RWPE2 (cell line): ENCODE results near the gene EME1.
A peak's percentile ranks its signal among the peaks of the same experiment; 100 is the strongest.

Experiments used
- ATAC-seq: fragments of 200-7000 bp; cut with Tn5 transposase; 3 replicates; pipeline ENCODE4 v1.9.1; 2021; ENCODE audit warnings: low read depth
- DNase-seq: peaks from one replicate; pipeline ENCODE4 v3.0.0-alpha.2; 2020; ENCODE audit warnings: low spot score
- H3K27ac ChIP-seq: fragments of 450-650 bp; 2 replicates; pipeline ENCODE4 v1.5.1; 2017; ENCODE audit warnings: mild to moderate bottlenecking; ENCODE audit not compliant: poor library complexity, severe bottlenecking
- H3K27me3 ChIP-seq: fragments of 250-450 bp; sonication (Bioruptor Pico); 2 replicates; pipeline ENCODE4 v1.5.1; 2021; ENCODE audit warnings: mild to moderate bottlenecking, moderate library complexity; ENCODE audit not compliant: insufficient read depth, poor library complexity, severe bottlenecking
- H3K36me3 ChIP-seq: fragments of 250-450 bp; sonication (Bioruptor Pico); 2 replicates; pipeline ENCODE4 v1.5.1; 2020; ENCODE audit warnings: low read depth, mild to moderate bottlenecking, moderate library complexity
- H3K4me1 ChIP-seq: fragments of 250-450 bp; sonication (Bioruptor Pico); 2 replicates; pipeline ENCODE4 v1.5.1; 2021; ENCODE audit warnings: mild to moderate bottlenecking, moderate library complexity; ENCODE audit not compliant: insufficient read depth, poor library complexity, severe bottlenecking
- H3K4me3 ChIP-seq: fragments of 250-450 bp; sonication (Bioruptor Pico); 2 replicates; pipeline ENCODE4 v1.5.1; 2021; ENCODE audit warnings: mild to moderate bottlenecking, moderate library complexity; ENCODE audit not compliant: severe bottlenecking
- H3K9me3 ChIP-seq: fragments of 250-450 bp; sonication (Bioruptor Pico); 2 replicates; pipeline ENCODE4 v1.5.1; 2021; ENCODE audit warnings: mild to moderate bottlenecking, moderate library complexity; ENCODE audit not compliant: severe bottlenecking
- TF ChIP-seq, protein P1 (sequence below): fragments of 450-650 bp; IDR thresholded peaks from one replicate; pipeline ENCODE4 v1.5.1; 2017; ENCODE audit warnings: mild to moderate bottlenecking, moderate library complexity; ENCODE audit not compliant: poor library complexity, severe bottlenecking

EME1 gene

DNA sequence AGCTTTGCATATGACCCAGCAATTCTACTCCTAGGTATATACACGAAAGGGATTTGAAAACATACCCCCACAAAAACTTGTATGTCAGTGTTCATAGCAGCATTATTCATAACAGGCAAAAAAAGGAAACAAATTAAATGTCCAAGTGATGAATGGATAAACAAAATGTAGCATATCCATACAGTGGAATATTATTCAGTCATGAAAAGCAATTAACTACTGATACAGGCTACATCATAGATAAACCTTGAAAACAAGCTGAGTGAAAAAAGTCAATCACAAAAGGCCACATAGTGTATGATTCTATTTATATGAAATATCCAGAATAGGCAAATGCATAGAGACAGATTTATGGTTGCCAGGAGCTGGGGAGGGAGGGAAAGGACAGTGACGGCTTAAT lies 676 bp downstream of the EME1 start:
- DNase-seq (no peak), ATAC-seq (no peak)
- Histone ChIP-seq H3K4me3 (peak overlapping the region; percentile 88), H3K27me3 (no peaks in the 10 kb centered on the region), H3K36me3 (peaks cover 62% of the 10 kb centered on the region), H3K27ac (peak overlapping the region; percentile 75), H3K9me3 (no peaks in the 10 kb centered on the region), H3K4me1 (peaks cover 13% of the 10 kb centered on the region)
- TF ChIP-seq, protein P1, sequence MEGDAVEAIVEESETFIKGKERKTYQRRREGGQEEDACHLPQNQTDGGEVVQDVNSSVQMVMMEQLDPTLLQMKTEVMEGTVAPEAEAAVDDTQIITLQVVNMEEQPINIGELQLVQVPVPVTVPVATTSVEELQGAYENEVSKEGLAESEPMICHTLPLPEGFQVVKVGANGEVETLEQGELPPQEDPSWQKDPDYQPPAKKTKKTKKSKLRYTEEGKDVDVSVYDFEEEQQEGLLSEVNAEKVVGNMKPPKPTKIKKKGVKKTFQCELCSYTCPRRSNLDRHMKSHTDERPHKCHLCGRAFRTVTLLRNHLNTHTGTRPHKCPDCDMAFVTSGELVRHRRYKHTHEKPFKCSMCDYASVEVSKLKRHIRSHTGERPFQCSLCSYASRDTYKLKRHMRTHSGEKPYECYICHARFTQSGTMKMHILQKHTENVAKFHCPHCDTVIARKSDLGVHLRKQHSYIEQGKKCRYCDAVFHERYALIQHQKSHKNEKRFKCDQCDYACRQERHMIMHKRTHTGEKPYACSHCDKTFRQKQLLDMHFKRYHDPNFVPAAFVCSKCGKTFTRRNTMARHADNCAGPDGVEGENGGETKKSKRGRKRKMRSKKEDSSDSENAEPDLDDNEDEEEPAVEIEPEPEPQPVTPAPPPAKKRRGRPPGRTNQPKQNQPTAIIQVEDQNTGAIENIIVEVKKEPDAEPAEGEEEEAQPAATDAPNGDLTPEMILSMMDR: no peak

DNA sequence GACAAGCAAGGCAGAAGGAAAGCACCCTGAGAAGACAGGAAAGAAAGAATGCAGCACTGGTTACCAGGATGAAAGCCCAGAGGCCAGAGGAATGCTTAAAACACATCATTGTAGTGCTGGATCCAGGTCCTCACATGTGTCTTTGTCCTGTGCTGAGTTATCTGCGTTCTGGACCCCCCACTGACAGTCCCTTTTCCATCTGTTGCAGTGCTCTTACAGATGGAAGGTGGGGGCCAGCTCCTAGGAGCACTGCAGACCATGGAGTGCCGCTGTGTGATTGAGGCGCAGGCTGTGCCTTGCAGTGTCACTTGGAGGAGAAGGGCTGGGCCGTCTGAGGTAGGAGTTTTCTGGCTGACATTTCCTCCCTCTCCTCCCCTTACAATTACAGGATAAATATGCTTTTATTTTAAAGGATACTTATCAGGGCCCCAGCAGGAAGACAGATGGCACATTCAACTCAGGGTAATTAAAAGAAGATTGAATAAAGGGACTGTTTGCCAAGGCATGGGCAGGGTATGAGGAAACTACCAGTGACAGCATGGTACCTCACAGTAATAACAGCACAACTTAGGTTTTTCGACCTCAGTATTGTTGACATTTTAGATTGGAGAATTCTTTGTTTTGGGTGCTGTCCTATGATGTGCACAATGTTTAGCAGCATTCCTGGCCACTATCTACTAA lies 3.0 kb downstream of the EME1 start:
- Histone ChIP-seq H3K4me3 (no peak overlapping the region), H3K36me3 (peaks cover 63% of the 10 kb centered on the region), H3K9me3 (no peaks in the 10 kb centered on the region), H3K27ac (no peak overlapping the region), H3K27me3 (no peaks in the 10 kb centered on the region), H3K4me1 (peaks cover 13% of the 10 kb centered on the region)
- DNase-seq (no peak), ATAC-seq (no peak)
- TF ChIP-seq, protein P1: no peak

DNA sequence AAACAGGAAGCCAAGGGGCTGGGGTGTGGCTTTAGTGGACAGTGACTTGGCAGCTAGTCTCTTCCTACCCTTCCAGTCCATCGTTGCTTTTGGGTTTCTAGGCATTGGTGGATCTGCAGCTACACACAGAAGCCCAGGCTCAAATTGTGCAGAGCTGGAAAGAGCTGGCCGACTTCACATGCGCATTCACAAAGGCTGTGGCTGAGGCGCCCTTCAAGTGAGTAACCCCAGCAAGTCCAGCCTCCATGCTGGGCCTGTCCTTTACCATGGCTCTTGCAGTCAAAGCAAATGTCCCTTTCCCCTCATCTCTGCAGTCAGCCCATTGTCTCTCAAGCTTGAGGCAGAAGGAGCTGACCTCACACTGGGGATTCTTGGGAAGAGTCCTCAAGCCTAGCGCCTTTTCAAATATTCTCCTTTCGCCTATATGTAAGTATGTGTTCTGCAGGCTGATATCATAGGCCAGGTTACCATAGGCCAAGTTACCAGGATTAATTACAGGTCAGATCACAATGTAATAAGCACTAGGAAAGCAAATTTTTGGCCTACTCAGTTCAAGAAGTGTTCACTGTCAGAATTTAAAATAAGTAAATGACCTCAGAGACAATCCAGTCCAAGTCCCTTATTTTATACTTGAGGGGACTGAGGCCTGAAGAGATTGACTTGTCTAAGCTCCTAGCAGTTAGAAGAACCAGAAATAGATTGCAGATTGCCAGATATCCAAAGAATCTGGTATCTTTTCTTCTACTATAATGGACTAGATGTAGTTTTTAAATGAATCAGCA lies 6.5 kb downstream of the EME1 start:
- no peak for DNase-seq
- no peak for ATAC-seq
- Histone ChIP-seq H3K27ac (no peak overlapping the region), H3K27me3 (no peaks in the 10 kb centered on the region), H3K4me3 (no peak overlapping the region), H3K9me3 (no peaks in the 10 kb centered on the region), H3K36me3 (peaks cover 89% of the 10 kb centered on the region), H3K4me1 (no peaks in the 10 kb centered on the region)
- TF ChIP-seq, protein P1: no peak

DNA sequence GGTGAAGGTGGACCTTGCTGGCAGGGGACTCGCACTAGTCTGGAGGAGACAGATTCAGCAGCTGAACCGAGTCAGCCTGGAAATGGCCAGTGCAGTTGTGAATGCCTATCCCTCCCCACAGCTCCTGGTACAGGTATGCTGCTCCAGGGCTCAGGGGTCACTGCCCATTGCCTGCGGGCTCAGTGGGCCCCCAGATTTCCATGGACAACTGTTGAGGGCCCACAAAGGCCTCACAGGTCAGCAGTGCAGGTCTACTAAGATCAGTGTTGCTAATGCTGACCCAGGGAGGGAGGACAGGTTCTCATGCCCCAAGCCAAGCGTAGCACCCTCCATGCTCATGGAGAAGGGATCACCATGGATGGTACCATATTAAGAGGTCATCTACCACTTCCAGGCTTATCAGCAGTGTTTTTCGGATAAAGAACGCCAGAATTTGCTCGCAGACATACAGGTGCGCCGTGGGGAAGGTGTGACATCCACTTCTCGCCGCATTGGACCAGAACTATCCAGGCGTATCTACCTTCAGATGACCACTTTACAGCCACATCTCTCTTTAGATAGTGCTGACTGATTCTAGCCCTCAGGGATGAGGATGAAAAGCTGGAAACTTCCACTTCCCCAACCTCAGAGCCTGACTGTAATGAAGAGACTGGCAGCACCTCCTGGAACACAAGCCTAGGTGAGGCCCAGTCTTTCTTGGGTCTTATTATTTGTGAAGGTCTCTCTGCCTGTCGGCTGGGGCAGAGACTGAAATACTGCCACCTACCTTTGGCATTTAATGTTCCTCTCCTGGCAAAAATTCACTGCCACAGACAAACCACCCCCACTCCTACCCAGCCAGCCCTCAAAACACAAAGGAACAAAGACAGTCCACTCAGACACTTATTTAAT lies 7.6 kb downstream of the EME1 start:
- no peaks in the 10 kb centered on the region for H3K27me3 ChIP-seq
- no peak overlapping the region for H3K4me3 ChIP-seq
- H3K4me1 ChIP-seq: no peaks in the 10 kb centered on the region
- H3K9me3 ChIP-seq: no peaks in the 10 kb centered on the region
- TF ChIP-seq, protein P1: peak; percentile 30
- no peak overlapping the region for H3K27ac ChIP-seq
- ATAC-seq (peak; percentile 25), DNase-seq (no peak)
- peaks cover 90% of the 10 kb centered on the region for H3K36me3 ChIP-seq
